H9 (cell line): ENCODE results near the gene IGFL1. TPM values are rescaled to one million over a fixed set of nuclear protein-coding genes. Genes with fewer than 3 reads are reported as not detected.

Source experiments
- DNase-seq: peaks from one replicate; pipeline ENCODE4 v3.0.0-alpha.2; 2017
- H2AFZ ChIP-seq: one replicate; pipeline ENCODE4 v1.6.1; 2013; ENCODE audit warnings: mild to moderate bottlenecking, low read length, control low read depth, moderate library complexity
- H2AK5ac ChIP-seq: 2 replicates; pipeline ENCODE4 v1.6.1; 2013; ENCODE audit warnings: low read length, control low read depth, mixed read lengths; ENCODE audit not compliant: insufficient read length
- H2BK120ac ChIP-seq: one replicate; pipeline ENCODE4 v1.6.1; 2013; ENCODE audit warnings: low read depth, mild to moderate bottlenecking, low read length, control low read depth, inconsistent platforms; ENCODE audit not compliant: poor library complexity, severe bottlenecking
- H2BK12ac ChIP-seq: 2 replicates; pipeline ENCODE4 v1.6.1; 2013; ENCODE audit warnings: low read length, control low read depth, mixed read lengths, low read depth; ENCODE audit not compliant: insufficient read length
- H2BK15ac ChIP-seq: 2 replicates; pipeline ENCODE4 v1.6.1; 2013; ENCODE audit warnings: low read depth, low read length, control low read depth
- H2BK20ac ChIP-seq: one replicate; pipeline ENCODE4 v1.6.1; 2013; ENCODE audit warnings: low read depth, mild to moderate bottlenecking, low read length, control low read depth, inconsistent platforms; ENCODE audit not compliant: poor library complexity, severe bottlenecking
- H2BK5ac ChIP-seq: 2 replicates; pipeline ENCODE4 v1.6.1; 2013; ENCODE audit warnings: low read length, control low read depth, mixed read lengths; ENCODE audit not compliant: insufficient read length
- H3K14ac ChIP-seq: 2 replicates; pipeline ENCODE4 v1.6.1; 2013; ENCODE audit warnings: low read length, control low read depth; ENCODE audit not compliant: insufficient read depth
- H3K18ac ChIP-seq: 2 replicates; pipeline ENCODE4 v1.6.1; 2013; ENCODE audit warnings: low read depth, mild to moderate bottlenecking, mixed read lengths, low read length, control low read depth; ENCODE audit not compliant: insufficient read length
- H3K23ac ChIP-seq: 2 replicates; pipeline ENCODE4 v1.6.1; 2013; ENCODE audit warnings: low read length, control low read depth, mixed read lengths, low read depth; ENCODE audit not compliant: insufficient read length
- H3K23me2 ChIP-seq: 2 replicates; pipeline ENCODE4 v1.6.1; 2013; ENCODE audit warnings: low read depth, mild to moderate bottlenecking, mixed read lengths, low read length, control low read depth; ENCODE audit not compliant: insufficient read length, poor library complexity, severe bottlenecking
- H3K27ac ChIP-seq: 2 replicates; pipeline ENCODE4 v1.5.1; 2013; ENCODE audit warnings: low read length, control low read depth, mixed read lengths, low read depth; ENCODE audit not compliant: insufficient read length
- H3K27me3 ChIP-seq: 2 replicates; pipeline ENCODE4 v1.6.1; 2013; ENCODE audit warnings: low read length, control low read depth, inconsistent platforms; ENCODE audit not compliant: insufficient read depth
- H3K4ac ChIP-seq: 2 replicates; pipeline ENCODE4 v1.6.1; 2013; ENCODE audit warnings: low read depth, mild to moderate bottlenecking, control low read depth, inconsistent platforms, low read length, moderate library complexity
- H3K4me1 ChIP-seq: 2 replicates; pipeline ENCODE4 v1.6.1; 2013; ENCODE audit warnings: low read length, control low read depth, inconsistent platforms; ENCODE audit not compliant: insufficient read depth
- H3K4me2 ChIP-seq: 2 replicates; pipeline ENCODE4 v1.6.1; 2013; ENCODE audit warnings: low read length, control low read depth, mixed read lengths; ENCODE audit not compliant: insufficient read length, insufficient read depth
- H3K56ac ChIP-seq: 2 replicates; pipeline ENCODE4 v1.6.1; 2013; ENCODE audit warnings: low read depth, mild to moderate bottlenecking, mixed read lengths, low read length, control low read depth; ENCODE audit not compliant: insufficient read length
- H3K79me1 ChIP-seq: 2 replicates; pipeline ENCODE4 v1.6.1; 2013; ENCODE audit warnings: low read depth, mild to moderate bottlenecking, moderate library complexity, low read length, control low read depth, inconsistent platforms; ENCODE audit not compliant: insufficient read depth, poor library complexity, severe bottlenecking
- H3K79me2 ChIP-seq: 2 replicates; pipeline ENCODE4 v1.6.1; 2013; ENCODE audit warnings: low read length, control low read depth, inconsistent platforms; ENCODE audit not compliant: insufficient read depth
- H3K9ac ChIP-seq: 2 replicates; pipeline ENCODE4 v1.6.1; 2013; ENCODE audit warnings: low read length, control low read depth, mixed read lengths; ENCODE audit not compliant: insufficient read length; ENCODE audit errors: extremely low read depth
- H3K9me3 ChIP-seq: one replicate; pipeline ENCODE4 v1.6.1; 2013; ENCODE audit warnings: low read depth, low read length, inconsistent platforms; ENCODE audit not compliant: control insufficient read depth
- H3T11ph ChIP-seq: one replicate; pipeline ENCODE4 v1.6.1; 2013; ENCODE audit warnings: mild to moderate bottlenecking, low read length, control low read depth, inconsistent platforms
- H4K20me1 ChIP-seq: one replicate; pipeline ENCODE4 v1.6.1; 2013; ENCODE audit not compliant: control insufficient read depth, insufficient read length, insufficient read depth
- H4K5ac ChIP-seq: 2 replicates; pipeline ENCODE4 v1.6.1; 2013; ENCODE audit warnings: low read depth, mild to moderate bottlenecking, mixed read lengths, low read length, control low read depth; ENCODE audit not compliant: insufficient read length
- H4K8ac ChIP-seq: replicated peaks from 2 replicates; pipeline ENCODE4 v1.6.1; 2013; ENCODE audit warnings: low read length, control low read depth, mixed read lengths, low read depth; ENCODE audit not compliant: insufficient read length
- H4K91ac ChIP-seq: 2 replicates; pipeline ENCODE4 v1.6.1; 2013; ENCODE audit warnings: low read depth, mild to moderate bottlenecking, moderate library complexity, mixed read lengths, low read length, control low read depth; ENCODE audit not compliant: insufficient read length
- H3K27ac Mint-ChIP-seq, 3 experiments: 2 replicates in 2 of 3; 3 replicates in 1 of 3; pipeline ENCODE4 v1.8.0; 2020 to 2021; ENCODE audit warnings: mixed read lengths in 3 of 3, mild to moderate bottlenecking in 1 of 3, moderate library complexity in 1 of 3
- H3K27me3 Mint-ChIP-seq: 2 replicates; pipeline ENCODE4 v1.8.0; 2021; ENCODE audit warnings: low read depth, mild to moderate bottlenecking, moderate library complexity, mixed read lengths
- H3K36me3 Mint-ChIP-seq, 3 experiments: 2 replicates in 2 of 3; 3 replicates in 1 of 3; pipeline ENCODE4 v1.8.0; 2020 to 2021; ENCODE audit warnings: low read depth in 3 of 3, mixed read lengths in 3 of 3; ENCODE audit not compliant: insufficient read depth in 1 of 3
- H3K4me1 Mint-ChIP-seq, 2 experiments: 2 replicates each; pipeline ENCODE4 v1.8.0; 2020; ENCODE audit warnings: mixed read lengths in 2 of 2
- H3K4me3 Mint-ChIP-seq, 2 experiments: 2 replicates in 1 of 2; 3 replicates in 1 of 2; pipeline ENCODE4 v1.8.0; 2020 to 2021; ENCODE audit warnings: mild to moderate bottlenecking in 2 of 2, mixed read lengths in 2 of 2, moderate library complexity in 1 of 2
- H3K9me3 Mint-ChIP-seq, 2 experiments: 2 replicates in 1 of 2; 3 replicates in 1 of 2; pipeline ENCODE4 v1.8.0; 2020; ENCODE audit warnings: mild to moderate bottlenecking in 2 of 2, mixed read lengths in 2 of 2, moderate library complexity in 1 of 2
- WGBS: extraction: QIAGEN DNeasy Blood & Tissue Kit; methylation state at CpG from one replicate; pipeline ENCODE4 v1.1.7; 2013; ENCODE audit warnings: missing lambda C conversion rate, low lambda C conversion rate, mixed read lengths; ENCODE audit not compliant: insufficient read length; ENCODE audit errors: extremely low coverage; 5-methylcytosine and 5-hydroxymethylcytosine counted together
- total RNA-seq: library from RNA; stranded (reverse); gene quantifications from 2 replicates; pipeline ENCODE4 v1.2.1, GENCODE V29; 2021
- TF ChIP-seq, protein P1 (sequence below): fragments of 200-600 bp; sonication (generic); conservative IDR thresholded peaks from 3 replicates; pipeline ENCODE4 v1.8.0; 2021; ENCODE audit warnings: antibody characterized with exemption, mild to moderate bottlenecking

Gene IGFL1
- total RNA-seq, 1 experiment from 2014 or later, result not detected

DNA sequence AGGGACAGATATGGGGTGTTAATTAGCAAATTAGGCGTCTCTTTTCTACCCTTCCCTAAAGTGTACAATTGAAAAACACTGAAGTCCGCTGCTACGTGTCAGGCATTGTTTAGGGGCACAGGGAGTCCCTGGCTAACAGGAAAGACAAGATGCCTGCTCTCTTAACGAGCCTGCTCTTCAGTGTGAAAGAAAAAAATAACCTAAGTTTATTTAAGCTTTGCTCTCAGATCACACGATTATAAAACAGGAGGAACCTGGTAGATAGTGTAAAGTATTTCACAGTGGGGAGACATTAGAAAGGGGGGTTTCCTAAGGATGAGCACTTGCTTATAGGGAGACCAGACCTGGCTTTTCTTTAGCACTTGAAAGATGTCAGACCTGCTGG lies 42.8 kb upstream of the IGFL1 start:
- Histone ChIP-seq H3K9me3 (no peaks in the 10 kb centered on the region), H4K91ac (no peak overlapping the region), H3K56ac (no peak overlapping the region), H4K5ac (no peak overlapping the region), H3K9ac (no peak overlapping the region), H3K23ac (no peak overlapping the region), H2AFZ (no peak overlapping the region), H2BK20ac (no peak overlapping the region), H3K79me2 (no peaks in the 10 kb centered on the region), H3K27ac (no peak overlapping the region), H4K20me1 (no peaks in the 10 kb centered on the region), H2BK12ac (no peak overlapping the region), H3K18ac (no peak overlapping the region), H3K79me1 (no peaks in the 10 kb centered on the region), H3K4ac (no peak overlapping the region), H3K4me1 (no peaks in the 10 kb centered on the region), H3K14ac (no peak overlapping the region), H3K23me2 (no peaks in the 10 kb centered on the region), H3K4me2 (no peak overlapping the region), H3T11ph (no peak overlapping the region), H2BK15ac (no peak overlapping the region), H2AK5ac (no peak overlapping the region), H2BK5ac (no peak overlapping the region), H4K8ac (no peak overlapping the region), H2BK120ac (no peak overlapping the region), H3K27me3 (no peaks in the 10 kb centered on the region)
- Mint-ChIP-seq H3K4me1 (peaks cover 0 to 8% of the 10 kb centered on the region in 2 experiments; a peak in 2 of 4 replicates), H3K36me3 (no peaks in the 10 kb centered on the region; a peak in 1 of 7 replicates), H3K27me3 (peaks cover 8% of the 10 kb centered on the region), H3K27ac (no peak overlapping the region; a peak in 1 of 7 replicates), H3K9me3 (peaks cover 0 to 6% of the 10 kb centered on the region in 2 experiments; a peak in 4 of 5 replicates), H3K4me3 (no peak overlapping the region)
- no peak for DNase-seq
- whole genome bisulfite sequencing, result no CpG with 5 or more reads among the region's 5 CpGs
- TF ChIP-seq, protein P1, sequence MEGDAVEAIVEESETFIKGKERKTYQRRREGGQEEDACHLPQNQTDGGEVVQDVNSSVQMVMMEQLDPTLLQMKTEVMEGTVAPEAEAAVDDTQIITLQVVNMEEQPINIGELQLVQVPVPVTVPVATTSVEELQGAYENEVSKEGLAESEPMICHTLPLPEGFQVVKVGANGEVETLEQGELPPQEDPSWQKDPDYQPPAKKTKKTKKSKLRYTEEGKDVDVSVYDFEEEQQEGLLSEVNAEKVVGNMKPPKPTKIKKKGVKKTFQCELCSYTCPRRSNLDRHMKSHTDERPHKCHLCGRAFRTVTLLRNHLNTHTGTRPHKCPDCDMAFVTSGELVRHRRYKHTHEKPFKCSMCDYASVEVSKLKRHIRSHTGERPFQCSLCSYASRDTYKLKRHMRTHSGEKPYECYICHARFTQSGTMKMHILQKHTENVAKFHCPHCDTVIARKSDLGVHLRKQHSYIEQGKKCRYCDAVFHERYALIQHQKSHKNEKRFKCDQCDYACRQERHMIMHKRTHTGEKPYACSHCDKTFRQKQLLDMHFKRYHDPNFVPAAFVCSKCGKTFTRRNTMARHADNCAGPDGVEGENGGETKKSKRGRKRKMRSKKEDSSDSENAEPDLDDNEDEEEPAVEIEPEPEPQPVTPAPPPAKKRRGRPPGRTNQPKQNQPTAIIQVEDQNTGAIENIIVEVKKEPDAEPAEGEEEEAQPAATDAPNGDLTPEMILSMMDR, result no peak
